Dermis blood vessel endothelial cell (primary cell): Measurements from ENCODE around the gene AQP1. TPM values are rescaled to one million over a fixed set of nuclear protein-coding genes. Genes with fewer than 3 reads are reported as not detected.

Source experiments
- DNase-seq: peaks from one replicate; pipeline ENCODE4 v3.0.0; 2010
- total RNA-seq: library from RNA; depleted of rRNA; stranded (reverse); fragments of >200 nt; gene quantifications from 2 replicates; pipeline ENCODE4 v1.2.3, GENCODE V29; 2014

Gene AQP1
- total RNA-seq, 1 donor from 2014 or later = 147 TPM

DNA sequence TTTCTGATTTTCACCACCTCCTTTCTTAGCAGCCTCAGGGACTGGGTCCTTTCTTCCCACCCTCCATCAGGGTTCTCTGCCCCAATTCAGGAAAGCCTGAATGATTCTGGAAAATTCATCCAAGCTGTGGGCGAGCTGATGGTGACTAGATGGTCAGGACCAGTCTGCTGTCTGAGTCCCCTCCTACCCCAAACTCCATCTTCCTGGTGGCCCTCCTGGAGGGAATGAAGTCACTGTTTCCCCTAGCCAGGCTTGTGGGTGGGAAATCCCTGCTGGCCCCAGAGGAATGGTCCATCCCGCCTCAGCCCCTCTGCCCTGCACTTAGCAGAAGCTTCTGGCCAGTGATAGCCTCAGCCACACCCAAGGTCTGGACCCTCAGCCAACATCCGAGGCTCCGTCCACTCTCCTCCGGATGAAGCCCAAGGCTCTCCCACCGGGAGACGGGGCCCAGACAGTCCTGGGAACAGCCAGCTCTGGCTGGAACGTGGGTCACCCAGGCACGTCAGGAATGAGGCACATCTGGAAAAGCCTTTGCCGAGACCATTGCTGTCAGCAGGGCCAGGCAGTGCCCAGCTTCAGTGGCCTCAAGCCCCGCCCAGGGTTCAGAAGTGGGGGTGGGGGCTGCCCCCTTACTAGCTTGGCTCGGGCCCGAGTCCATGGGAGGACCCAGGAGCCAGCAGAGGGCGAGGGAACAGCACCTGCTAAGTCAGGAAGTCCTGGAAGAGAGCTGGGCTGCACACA, 4.0 kb upstream of the AQP1 start:
- no peak for DNase-seq

- peak; percentile 47 for DNase-seq
Observed at GRCh38 chr7:30908681-30909080, 3.0 kb upstream of the AQP1 start.

- DNase-seq = no peak
Observed at GRCh38 chr7:30909431-30909830, 2.2 kb upstream of the AQP1 start.

GRCh38 chr7:30910411-30911073, 1.1 kb upstream of the AQP1 start:
- no peak for DNase-seq

- no peak for DNase-seq
Observed at GRCh38 chr7:30911133-30911532, 520 bp upstream of the AQP1 start.

DNA sequence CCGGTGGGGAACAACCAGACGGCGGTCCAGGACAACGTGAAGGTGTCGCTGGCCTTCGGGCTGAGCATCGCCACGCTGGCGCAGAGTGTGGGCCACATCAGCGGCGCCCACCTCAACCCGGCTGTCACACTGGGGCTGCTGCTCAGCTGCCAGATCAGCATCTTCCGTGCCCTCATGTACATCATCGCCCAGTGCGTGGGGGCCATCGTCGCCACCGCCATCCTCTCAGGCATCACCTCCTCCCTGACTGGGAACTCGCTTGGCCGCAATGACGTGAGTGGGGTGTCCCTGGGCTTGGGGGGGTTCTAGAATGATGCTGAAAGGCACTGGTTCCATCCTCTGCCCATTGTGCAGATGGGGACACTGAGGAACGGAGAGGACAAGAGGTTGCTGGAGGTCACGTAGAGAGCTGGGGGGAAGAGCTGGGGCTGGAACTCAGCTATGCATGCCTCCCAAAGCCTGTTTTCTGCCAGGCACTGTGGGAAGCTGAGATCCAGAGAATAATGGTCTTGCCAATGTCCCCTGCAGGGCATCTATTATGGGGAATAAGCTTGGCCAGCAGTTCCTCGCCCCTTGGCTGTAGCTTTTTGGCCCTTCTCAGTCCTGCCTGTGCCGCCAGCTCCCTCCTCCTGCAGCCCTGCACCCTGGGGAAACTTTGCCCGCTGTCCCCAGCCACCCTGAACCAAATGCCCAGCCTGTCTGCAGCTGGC, 523 bp downstream of the AQP1 start:
- no peak for DNase-seq

GRCh38 chr7:30912731-30912985, 1.0 kb downstream of the AQP1 start:
- DNase-seq = no peak

DNA sequence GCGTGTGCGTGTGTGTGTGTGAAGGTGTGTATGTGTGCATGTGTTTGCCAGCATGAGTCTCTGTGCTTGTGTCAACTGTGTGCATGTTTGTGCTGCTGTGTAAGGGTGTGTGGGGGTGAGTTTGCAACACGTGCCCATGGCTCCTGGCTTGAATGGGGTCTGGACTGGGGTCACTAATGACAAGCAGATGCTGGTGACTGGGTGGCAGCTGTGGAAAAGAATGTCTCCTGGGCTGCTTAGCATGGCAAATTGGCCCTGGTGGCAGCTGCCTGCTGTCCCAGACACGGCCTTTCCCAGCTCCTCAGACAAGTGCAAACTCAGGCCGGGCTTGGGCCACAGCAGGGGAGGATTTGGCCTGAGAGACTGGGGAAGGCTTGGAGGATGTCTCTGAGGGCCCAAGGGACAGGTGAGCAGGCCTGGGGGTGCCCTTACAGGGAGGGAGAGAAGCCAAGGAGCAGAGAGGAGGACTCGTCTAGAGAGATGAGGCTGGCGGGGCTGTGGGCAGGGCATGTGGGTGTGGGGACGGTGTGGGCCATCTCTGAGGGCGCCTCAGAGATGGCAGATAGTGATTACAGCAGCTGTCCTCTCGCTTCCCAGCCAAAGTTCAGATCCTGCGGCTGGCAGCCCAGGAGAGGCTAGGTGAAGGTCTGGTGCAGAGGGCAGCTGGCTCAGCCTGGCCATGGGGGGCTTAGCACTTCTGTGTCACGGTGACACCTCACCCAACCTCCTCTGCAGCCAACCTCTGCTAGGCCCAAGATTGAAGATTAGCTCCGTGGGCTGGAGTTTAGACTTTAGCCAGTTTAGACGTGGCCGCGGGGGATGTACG, 1.5 kb downstream of the AQP1 start:
- no peak for DNase-seq

DNA sequence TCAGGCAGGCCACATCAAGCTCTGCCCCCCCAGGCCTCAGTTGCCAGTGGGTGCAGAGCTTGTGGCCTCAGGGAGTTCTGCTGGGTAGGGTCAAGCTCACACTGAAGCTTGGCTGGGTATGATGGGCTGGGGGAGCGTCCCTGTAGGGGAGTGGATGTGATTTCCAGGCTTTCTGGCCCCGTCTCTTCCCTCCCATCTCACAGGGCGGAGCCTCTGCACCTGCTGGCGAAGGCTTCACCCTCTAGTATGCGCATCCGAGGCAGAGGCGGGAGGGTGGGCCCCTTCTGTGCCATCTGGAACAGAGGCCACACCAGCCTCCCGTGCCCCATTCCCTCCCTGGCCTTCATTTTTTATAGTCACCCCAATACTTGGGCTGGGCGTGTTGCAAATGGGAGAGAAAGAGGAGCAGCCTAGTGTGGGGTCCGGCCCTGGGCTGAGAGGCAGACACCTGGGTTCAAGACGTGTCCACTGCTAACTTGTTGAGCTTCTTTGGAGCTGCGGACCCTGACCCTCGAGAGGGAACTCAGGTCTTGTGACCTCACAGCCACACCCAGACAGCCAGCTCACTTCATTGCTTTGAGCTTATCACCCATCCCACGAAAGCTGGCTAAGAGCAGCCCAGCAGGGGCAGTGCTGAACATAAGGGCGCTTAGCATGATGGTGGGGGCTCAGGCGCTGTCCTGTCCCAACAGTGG, 2.3 kb downstream of the AQP1 start:
- no peak for DNase-seq

DNA sequence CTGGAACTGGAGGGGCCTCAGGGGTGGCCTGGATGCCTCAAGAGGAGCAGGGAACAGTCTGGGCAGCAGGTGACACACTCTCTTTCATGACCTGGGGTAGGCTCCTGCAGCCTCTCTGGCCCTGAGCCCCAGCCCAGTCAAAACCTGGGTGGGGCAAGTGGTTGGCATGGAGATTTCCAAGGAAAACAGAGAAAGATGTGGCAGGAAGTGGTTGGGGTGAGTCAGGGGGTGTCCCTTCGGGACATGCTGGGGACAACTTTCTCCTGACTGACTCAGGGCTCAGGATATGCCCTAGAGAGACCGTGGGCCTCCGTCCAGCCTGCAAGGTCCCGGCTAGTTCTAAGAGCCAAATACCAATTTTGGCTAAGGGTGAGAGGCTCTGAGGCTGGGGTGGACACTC, 2.9 kb downstream of the AQP1 start:
- no peak for DNase-seq

GRCh38 chr7:30915005-30915601, 3.5 kb downstream of the AQP1 start:
- no peak for DNase-seq

GRCh38 chr7:30915751-30916150, 4.1 kb downstream of the AQP1 start:
- DNase-seq = no peak

- DNase-seq = no peak
Observed at GRCh38 chr7:30916255-30916654, 4.6 kb downstream of the AQP1 start.

- DNase-seq = no peak
Observed at GRCh38 chr7:30916767-30917166, 5.1 kb downstream of the AQP1 start.

GRCh38 chr7:30917216-30917893, 5.7 kb downstream of the AQP1 start:
- no peak for DNase-seq

DNA sequence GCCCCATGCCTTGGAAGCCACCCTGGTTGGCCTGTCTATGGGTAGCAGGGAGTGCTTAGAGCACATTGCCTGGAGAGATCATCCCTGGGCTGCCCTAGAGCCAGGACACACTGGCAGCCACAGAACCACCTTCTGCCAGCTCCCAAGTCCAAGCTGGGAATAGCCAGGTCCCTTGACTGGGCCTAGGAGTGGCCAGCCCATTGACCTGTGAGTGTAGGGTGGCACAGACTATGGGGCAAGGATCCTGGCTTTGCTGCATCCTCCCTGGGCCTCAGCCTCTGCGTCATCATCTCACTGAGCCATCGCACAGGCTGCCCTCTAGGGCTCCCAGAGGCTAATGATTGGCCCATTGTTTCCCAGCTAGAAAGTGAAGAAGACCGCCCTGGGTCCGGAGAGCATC, 7.0 kb downstream of the AQP1 start:
- DNase-seq = no peak

DNA sequence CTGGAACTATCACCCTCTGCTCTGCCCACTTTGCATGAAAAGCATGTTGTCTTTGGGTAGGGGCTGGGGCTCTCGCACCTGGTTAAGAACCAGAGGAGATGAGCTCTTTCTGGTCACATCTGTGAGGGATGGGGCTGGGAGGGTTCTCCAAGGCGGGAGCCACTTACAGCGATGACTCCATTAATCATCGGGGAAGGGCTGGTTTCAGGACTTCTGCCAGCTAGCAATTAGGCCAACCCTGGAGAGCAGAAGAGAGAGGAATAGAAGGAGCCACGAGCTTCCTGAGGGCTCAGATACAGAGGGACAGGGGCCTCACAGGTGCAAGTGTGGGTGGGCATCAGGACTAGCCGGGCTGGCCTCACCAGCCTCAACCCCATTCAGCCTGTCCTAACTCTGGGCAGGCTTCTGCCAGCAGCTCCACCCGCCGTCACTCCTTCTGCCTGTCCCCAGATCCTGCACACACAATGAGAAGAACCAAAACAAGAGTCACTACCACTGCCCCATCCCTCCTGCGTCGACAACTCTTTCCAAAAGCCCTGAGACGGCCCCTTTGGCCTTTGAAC, 8.4 kb downstream of the AQP1 start:
- no peak for DNase-seq

DNA sequence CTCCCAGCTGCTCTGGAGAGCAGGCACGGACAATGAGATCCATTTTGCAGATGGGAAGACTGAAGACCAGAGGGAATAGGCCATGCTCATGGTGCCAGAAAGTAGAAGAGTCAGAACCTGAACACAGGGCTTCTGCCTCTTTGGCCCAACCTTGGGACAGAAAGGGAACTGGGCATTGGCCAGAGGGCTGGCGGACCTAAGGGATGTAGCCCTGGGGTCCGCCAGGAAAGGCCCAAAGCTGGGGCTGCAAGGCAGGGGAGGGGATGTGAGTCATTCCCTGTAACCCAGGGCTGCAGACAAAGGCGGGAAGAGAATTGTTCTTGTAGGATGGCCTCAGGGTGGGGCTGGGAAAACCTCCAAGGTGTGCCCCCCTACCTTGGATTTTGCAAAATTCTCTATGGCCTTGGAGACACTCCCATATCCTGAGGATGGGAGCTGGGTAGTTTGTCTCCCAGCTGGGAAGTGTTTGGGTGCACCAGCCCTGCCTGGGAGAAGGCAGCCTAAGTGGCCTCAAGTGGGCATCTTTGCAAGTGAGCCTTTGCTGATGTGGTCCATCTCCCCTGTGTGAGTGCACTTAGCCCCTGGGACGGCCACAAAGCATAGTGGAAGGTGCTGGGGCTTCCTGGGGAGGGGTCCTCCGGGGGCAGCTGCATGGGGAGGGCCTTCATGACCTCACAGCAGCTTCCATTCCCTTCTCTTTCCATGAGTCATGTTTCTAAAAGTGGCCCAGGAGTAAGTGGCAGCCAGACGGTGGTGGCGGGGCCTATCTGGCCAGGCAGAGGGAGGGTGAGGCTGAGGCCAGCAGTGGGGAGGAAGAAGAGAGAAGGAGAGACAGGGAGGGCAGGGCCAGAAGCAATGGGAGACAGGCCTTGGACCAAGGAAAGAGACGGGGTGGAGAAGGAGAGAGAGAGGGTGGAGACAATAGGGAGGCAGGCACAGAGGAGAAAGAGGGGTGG, 9.2 kb downstream of the AQP1 start:
- DNase-seq = peak; percentile 72

GRCh38 chr7:30921540-30922401, 10.1 kb downstream of the AQP1 start:
- no peak for DNase-seq
